RWPE2 (cell line): ENCODE data around the gene TRIM3.

ENCODE experiments used
- ATAC-seq: fragments of 200-7000 bp; cut with Tn5 transposase; 3 replicates; pipeline ENCODE4 v1.9.1; 2021; ENCODE audit warnings: low read depth
- DNase-seq: peaks from one replicate; pipeline ENCODE4 v3.0.0-alpha.2; 2020; ENCODE audit warnings: low spot score
- H3K27ac ChIP-seq: fragments of 450-650 bp; 2 replicates; pipeline ENCODE4 v1.5.1; 2017; ENCODE audit warnings: mild to moderate bottlenecking; ENCODE audit not compliant: poor library complexity, severe bottlenecking
- H3K27me3 ChIP-seq: fragments of 250-450 bp; sonication (Bioruptor Pico); 2 replicates; pipeline ENCODE4 v1.5.1; 2021; ENCODE audit warnings: mild to moderate bottlenecking, moderate library complexity; ENCODE audit not compliant: insufficient read depth, poor library complexity, severe bottlenecking
- H3K36me3 ChIP-seq: fragments of 250-450 bp; sonication (Bioruptor Pico); 2 replicates; pipeline ENCODE4 v1.5.1; 2020; ENCODE audit warnings: low read depth, mild to moderate bottlenecking, moderate library complexity
- H3K4me1 ChIP-seq: fragments of 250-450 bp; sonication (Bioruptor Pico); 2 replicates; pipeline ENCODE4 v1.5.1; 2021; ENCODE audit warnings: mild to moderate bottlenecking, moderate library complexity; ENCODE audit not compliant: insufficient read depth, poor library complexity, severe bottlenecking
- H3K4me3 ChIP-seq: fragments of 250-450 bp; sonication (Bioruptor Pico); 2 replicates; pipeline ENCODE4 v1.5.1; 2021; ENCODE audit warnings: mild to moderate bottlenecking, moderate library complexity; ENCODE audit not compliant: severe bottlenecking
- H3K9me3 ChIP-seq: fragments of 250-450 bp; sonication (Bioruptor Pico); 2 replicates; pipeline ENCODE4 v1.5.1; 2021; ENCODE audit warnings: mild to moderate bottlenecking, moderate library complexity; ENCODE audit not compliant: severe bottlenecking
- CTCF ChIP-seq: fragments of 450-650 bp; IDR thresholded peaks from one replicate; pipeline ENCODE4 v1.5.1; 2017; ENCODE audit warnings: mild to moderate bottlenecking, moderate library complexity; ENCODE audit not compliant: poor library complexity, severe bottlenecking

TRIM3 gene

DNA sequence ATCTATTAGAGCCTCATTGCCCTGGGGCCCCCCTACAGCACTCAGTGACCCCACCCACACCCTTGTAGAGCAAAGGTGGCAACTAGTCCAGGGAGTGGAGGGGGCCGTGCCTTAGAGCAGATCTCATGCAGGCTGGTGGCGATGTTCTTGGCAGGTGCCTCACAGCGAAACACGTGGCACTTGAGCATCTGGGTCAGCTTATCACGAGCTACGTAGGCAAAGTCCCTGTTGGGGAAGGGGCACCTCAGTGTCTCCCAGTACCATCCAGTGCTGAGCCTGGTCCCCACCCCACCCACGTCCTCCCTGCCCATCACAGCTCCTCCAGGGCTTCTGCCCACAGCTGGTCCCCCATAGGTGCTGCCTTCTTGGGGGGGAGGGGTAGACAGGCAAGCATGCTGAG is 72.3 kb downstream of the TRIM3 start:
- no peaks in the 10 kb centered on the region for H3K36me3 ChIP-seq
- H3K27ac ChIP-seq, result no peak overlapping the region
- H3K27me3 ChIP-seq, result no peaks in the 10 kb centered on the region
- no peak for TF ChIP-seq CTCF
- DNase-seq (no peak), ATAC-seq (no peak)
- H3K4me1 ChIP-seq, result no peaks in the 10 kb centered on the region
- H3K4me3 ChIP-seq, result no peak overlapping the region
- H3K9me3 ChIP-seq, result no peaks in the 10 kb centered on the region

GRCh38 chr11:6400431-6401345 is 73.1 kb downstream of the TRIM3 start:
- H3K27ac ChIP-seq, result no peak overlapping the region
- no peak overlapping the region for H3K4me3 ChIP-seq
- no peaks in the 10 kb centered on the region for H3K9me3 ChIP-seq
- no peaks in the 10 kb centered on the region for H3K27me3 ChIP-seq
- no peaks in the 10 kb centered on the region for H3K4me1 ChIP-seq
- H3K36me3 ChIP-seq, result no peaks in the 10 kb centered on the region
- no peak for TF ChIP-seq CTCF
- ATAC-seq, result no peak
- no peak for DNase-seq
